ENCODE measurements around the gene CACNA1S. TPM values are rescaled to one million over a fixed set of nuclear protein-coding genes. Genes with fewer than 3 reads are reported as not detected.

CACNA1S gene
- total and polyA plus RNA-seq, 8 donors: under 0.01 TPM; not detected in 7

- H3K4me3 ChIP-seq: no peak overlapping the region
- intact Hi-C loops (cut with DNase I): no loop called here
- H3K27ac ChIP-seq: no peak overlapping the region
- H3K4me1 ChIP-seq: peaks cover 0 to 4% (median 0%) of the 10 kb centered on the region in 3 donors
- no peak for FAIRE-seq
- DNase-seq: no peak
- no peaks in the 10 kb centered on the region for H3K36me3 ChIP-seq
- ATAC-seq: no peak
- no peak for TF ChIP-seq CTCF (IDR thresholded peaks at IDR 0.05)
- 86 to 91% methylated on average over 9 of the region's 9 CpGs for WGBS, 2 donors
- H3K9me3 ChIP-seq: no peaks in the 10 kb centered on the region
- no peaks in the 10 kb centered on the region for H3K27me3 ChIP-seq
Observed at GRCh38 chr1:201016943-201017827, 95.0 kb downstream of the CACNA1S start.

DNA sequence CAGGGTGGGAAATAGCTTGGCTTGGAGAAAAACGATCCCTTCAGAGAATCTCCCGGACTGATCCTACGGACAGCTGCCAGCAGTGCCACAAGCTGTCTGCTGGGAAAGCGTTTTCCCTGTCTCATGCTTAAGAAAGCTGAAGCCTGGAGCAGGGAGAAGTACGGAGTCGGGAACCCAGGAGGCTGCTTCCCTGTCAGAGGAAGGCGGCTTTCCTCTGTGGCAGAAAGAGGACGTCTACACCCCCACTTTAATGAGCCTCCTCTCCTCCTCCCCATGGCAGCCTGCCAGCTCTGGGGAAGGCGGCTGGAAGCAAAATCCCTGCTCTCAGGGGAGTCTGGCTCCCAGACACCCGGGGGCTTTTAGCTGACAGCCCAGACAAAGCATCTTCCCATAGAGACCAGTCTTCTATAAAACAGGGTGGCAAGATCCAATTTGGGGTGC is 96.0 kb downstream of the CACNA1S start:
- no peak for ATAC-seq
- H3K4me1 ChIP-seq: peaks cover 0 to 4% (median 0%) of the 10 kb centered on the region in 3 donors
- H3K27ac ChIP-seq: no peak overlapping the region
- intact Hi-C loops (cut with DNase I): no loop called here
- no peaks in the 10 kb centered on the region for H3K9me3 ChIP-seq
- no peak for FAIRE-seq
- H3K36me3 ChIP-seq: no peaks in the 10 kb centered on the region
- no peak overlapping the region for H3K4me3 ChIP-seq
- no peak for DNase-seq
- no peaks in the 10 kb centered on the region for H3K27me3 ChIP-seq
- TF ChIP-seq CTCF (IDR thresholded peaks at IDR 0.05): no peak
- WGBS, 2 donors: 37 to 42% methylated on average over 10 of the region's 10 CpGs

- Histone ChIP-seq H3K4me1 (peaks cover 0 to 4% (median 0%) of the 10 kb centered on the region in 3 donors), H3K36me3 (no peaks in the 10 kb centered on the region), H3K27ac (no peak overlapping the region), H3K27me3 (no peaks in the 10 kb centered on the region), H3K4me3 (no peak overlapping the region), H3K9me3 (no peaks in the 10 kb centered on the region)
- WGBS, 2 donors: 61 to 64% methylated on average over 5 of the region's 5 CpGs
- intact Hi-C loops (cut with DNase I): no loop called here
- DNase-seq (no peak), ATAC-seq (no peak), FAIRE-seq (no peak)
- no peak for TF ChIP-seq CTCF (IDR thresholded peaks at IDR 0.05)
Observed at GRCh38 chr1:201015551-201016091, 96.6 kb downstream of the CACNA1S start.

DNA sequence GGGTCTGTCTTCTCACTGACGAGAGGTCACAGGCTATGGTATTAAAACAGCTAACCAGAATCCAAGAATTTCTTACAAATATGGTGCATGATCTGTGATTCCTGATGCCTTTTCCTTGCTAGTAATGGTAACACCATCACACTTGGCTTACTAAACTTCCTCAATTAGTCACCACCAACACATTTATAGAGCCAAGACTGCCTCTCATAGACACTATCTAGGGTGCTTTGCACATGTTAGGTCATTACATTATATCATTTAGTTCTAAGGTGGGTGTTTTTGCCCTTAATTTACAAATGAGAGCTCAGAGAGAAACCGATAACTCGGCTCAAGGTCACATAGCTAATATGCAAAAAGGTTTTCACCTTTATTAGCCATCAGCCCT is 97.4 kb downstream of the CACNA1S start:
- WGBS, 2 donors: 42 to 52% methylated on average over 3 of the region's 3 CpGs
- no peak for TF ChIP-seq CTCF (IDR thresholded peaks at IDR 0.05)
- no peak for FAIRE-seq
- H3K9me3 ChIP-seq: no peaks in the 10 kb centered on the region
- no peaks in the 10 kb centered on the region for H3K4me1 ChIP-seq
- no peak for ATAC-seq
- DNase-seq: no peak
- no peaks in the 10 kb centered on the region for H3K27me3 ChIP-seq
- H3K4me3 ChIP-seq: no peak overlapping the region
- intact Hi-C loops (cut with DNase I): no loop called here
- no peak overlapping the region for H3K27ac ChIP-seq
- H3K36me3 ChIP-seq: no peaks in the 10 kb centered on the region

Measured in pancreas (tissue), 10 donors.